H9 (cell line): Measurements from ENCODE around the gene FAM107A. TPM values are rescaled to one million over a fixed set of nuclear protein-coding genes. Genes with fewer than 3 reads are reported as not detected.

Experiments
- DNase-seq: peaks from one replicate; pipeline ENCODE4 v3.0.0-alpha.2; 2017
- H2AFZ ChIP-seq: one replicate; pipeline ENCODE4 v1.6.1; 2013; ENCODE audit warnings: mild to moderate bottlenecking, low read length, control low read depth, moderate library complexity
- H2AK5ac ChIP-seq: 2 replicates; pipeline ENCODE4 v1.6.1; 2013; ENCODE audit warnings: low read length, control low read depth, mixed read lengths; ENCODE audit not compliant: insufficient read length
- H2BK120ac ChIP-seq: one replicate; pipeline ENCODE4 v1.6.1; 2013; ENCODE audit warnings: low read depth, mild to moderate bottlenecking, low read length, control low read depth, inconsistent platforms; ENCODE audit not compliant: poor library complexity, severe bottlenecking
- H2BK12ac ChIP-seq: 2 replicates; pipeline ENCODE4 v1.6.1; 2013; ENCODE audit warnings: low read length, control low read depth, mixed read lengths, low read depth; ENCODE audit not compliant: insufficient read length
- H2BK15ac ChIP-seq: 2 replicates; pipeline ENCODE4 v1.6.1; 2013; ENCODE audit warnings: low read depth, low read length, control low read depth
- H2BK20ac ChIP-seq: one replicate; pipeline ENCODE4 v1.6.1; 2013; ENCODE audit warnings: low read depth, mild to moderate bottlenecking, low read length, control low read depth, inconsistent platforms; ENCODE audit not compliant: poor library complexity, severe bottlenecking
- H2BK5ac ChIP-seq: 2 replicates; pipeline ENCODE4 v1.6.1; 2013; ENCODE audit warnings: low read length, control low read depth, mixed read lengths; ENCODE audit not compliant: insufficient read length
- H3K14ac ChIP-seq: 2 replicates; pipeline ENCODE4 v1.6.1; 2013; ENCODE audit warnings: low read length, control low read depth; ENCODE audit not compliant: insufficient read depth
- H3K18ac ChIP-seq: 2 replicates; pipeline ENCODE4 v1.6.1; 2013; ENCODE audit warnings: low read depth, mild to moderate bottlenecking, mixed read lengths, low read length, control low read depth; ENCODE audit not compliant: insufficient read length
- H3K23ac ChIP-seq: 2 replicates; pipeline ENCODE4 v1.6.1; 2013; ENCODE audit warnings: low read length, control low read depth, mixed read lengths, low read depth; ENCODE audit not compliant: insufficient read length
- H3K23me2 ChIP-seq: 2 replicates; pipeline ENCODE4 v1.6.1; 2013; ENCODE audit warnings: low read depth, mild to moderate bottlenecking, mixed read lengths, low read length, control low read depth; ENCODE audit not compliant: insufficient read length, poor library complexity, severe bottlenecking
- H3K27ac ChIP-seq: 2 replicates; pipeline ENCODE4 v1.5.1; 2013; ENCODE audit warnings: low read length, control low read depth, mixed read lengths, low read depth; ENCODE audit not compliant: insufficient read length
- H3K27me3 ChIP-seq: 2 replicates; pipeline ENCODE4 v1.6.1; 2013; ENCODE audit warnings: low read length, control low read depth, inconsistent platforms; ENCODE audit not compliant: insufficient read depth
- H3K4ac ChIP-seq: 2 replicates; pipeline ENCODE4 v1.6.1; 2013; ENCODE audit warnings: low read depth, mild to moderate bottlenecking, control low read depth, inconsistent platforms, low read length, moderate library complexity
- H3K4me1 ChIP-seq: 2 replicates; pipeline ENCODE4 v1.6.1; 2013; ENCODE audit warnings: low read length, control low read depth, inconsistent platforms; ENCODE audit not compliant: insufficient read depth
- H3K4me2 ChIP-seq: 2 replicates; pipeline ENCODE4 v1.6.1; 2013; ENCODE audit warnings: low read length, control low read depth, mixed read lengths; ENCODE audit not compliant: insufficient read length, insufficient read depth
- H3K56ac ChIP-seq: 2 replicates; pipeline ENCODE4 v1.6.1; 2013; ENCODE audit warnings: low read depth, mild to moderate bottlenecking, mixed read lengths, low read length, control low read depth; ENCODE audit not compliant: insufficient read length
- H3K79me1 ChIP-seq: 2 replicates; pipeline ENCODE4 v1.6.1; 2013; ENCODE audit warnings: low read depth, mild to moderate bottlenecking, moderate library complexity, low read length, control low read depth, inconsistent platforms; ENCODE audit not compliant: insufficient read depth, poor library complexity, severe bottlenecking
- H3K79me2 ChIP-seq: 2 replicates; pipeline ENCODE4 v1.6.1; 2013; ENCODE audit warnings: low read length, control low read depth, inconsistent platforms; ENCODE audit not compliant: insufficient read depth
- H3K9ac ChIP-seq: 2 replicates; pipeline ENCODE4 v1.6.1; 2013; ENCODE audit warnings: low read length, control low read depth, mixed read lengths; ENCODE audit not compliant: insufficient read length; ENCODE audit errors: extremely low read depth
- H3K9me3 ChIP-seq: one replicate; pipeline ENCODE4 v1.6.1; 2013; ENCODE audit warnings: low read depth, low read length, inconsistent platforms; ENCODE audit not compliant: control insufficient read depth
- H3T11ph ChIP-seq: one replicate; pipeline ENCODE4 v1.6.1; 2013; ENCODE audit warnings: mild to moderate bottlenecking, low read length, control low read depth, inconsistent platforms
- H4K20me1 ChIP-seq: one replicate; pipeline ENCODE4 v1.6.1; 2013; ENCODE audit not compliant: control insufficient read depth, insufficient read length, insufficient read depth
- H4K5ac ChIP-seq: 2 replicates; pipeline ENCODE4 v1.6.1; 2013; ENCODE audit warnings: low read depth, mild to moderate bottlenecking, mixed read lengths, low read length, control low read depth; ENCODE audit not compliant: insufficient read length
- H4K8ac ChIP-seq: replicated peaks from 2 replicates; pipeline ENCODE4 v1.6.1; 2013; ENCODE audit warnings: low read length, control low read depth, mixed read lengths, low read depth; ENCODE audit not compliant: insufficient read length
- H4K91ac ChIP-seq: 2 replicates; pipeline ENCODE4 v1.6.1; 2013; ENCODE audit warnings: low read depth, mild to moderate bottlenecking, moderate library complexity, mixed read lengths, low read length, control low read depth; ENCODE audit not compliant: insufficient read length
- H3K27ac Mint-ChIP-seq, 3 experiments: 2 replicates in 2 of 3; 3 replicates in 1 of 3; pipeline ENCODE4 v1.8.0; 2020 to 2021; ENCODE audit warnings: mixed read lengths in 3 of 3, mild to moderate bottlenecking in 1 of 3, moderate library complexity in 1 of 3
- H3K27me3 Mint-ChIP-seq: 2 replicates; pipeline ENCODE4 v1.8.0; 2021; ENCODE audit warnings: low read depth, mild to moderate bottlenecking, moderate library complexity, mixed read lengths
- H3K36me3 Mint-ChIP-seq, 3 experiments: 2 replicates in 2 of 3; 3 replicates in 1 of 3; pipeline ENCODE4 v1.8.0; 2020 to 2021; ENCODE audit warnings: low read depth in 3 of 3, mixed read lengths in 3 of 3; ENCODE audit not compliant: insufficient read depth in 1 of 3
- H3K4me1 Mint-ChIP-seq, 2 experiments: 2 replicates each; pipeline ENCODE4 v1.8.0; 2020; ENCODE audit warnings: mixed read lengths in 2 of 2
- H3K4me3 Mint-ChIP-seq, 2 experiments: 2 replicates in 1 of 2; 3 replicates in 1 of 2; pipeline ENCODE4 v1.8.0; 2020 to 2021; ENCODE audit warnings: mild to moderate bottlenecking in 2 of 2, mixed read lengths in 2 of 2, moderate library complexity in 1 of 2
- H3K9me3 Mint-ChIP-seq, 2 experiments: 2 replicates in 1 of 2; 3 replicates in 1 of 2; pipeline ENCODE4 v1.8.0; 2020; ENCODE audit warnings: mild to moderate bottlenecking in 2 of 2, mixed read lengths in 2 of 2, moderate library complexity in 1 of 2
- CTCF ChIP-seq: fragments of 200-600 bp; sonication (generic); conservative IDR thresholded peaks from 3 replicates; pipeline ENCODE4 v1.8.0; 2021; ENCODE audit warnings: antibody characterized with exemption, mild to moderate bottlenecking
- WGBS: extraction: QIAGEN DNeasy Blood & Tissue Kit; methylation state at CpG from one replicate; pipeline ENCODE4 v1.1.7; 2013; ENCODE audit warnings: missing lambda C conversion rate, low lambda C conversion rate, mixed read lengths; ENCODE audit not compliant: insufficient read length; ENCODE audit errors: extremely low coverage; 5-methylcytosine and 5-hydroxymethylcytosine counted together
- total RNA-seq: library from RNA; stranded (reverse); gene quantifications from 2 replicates; pipeline ENCODE4 v1.2.1, GENCODE V29; 2021

Gene FAM107A
- total RNA-seq, 1 experiment from 2014 or later, result 0.11 TPM

GRCh38 chr3:58606693-58607092, 29.5 kb upstream of the FAM107A start:
- H3K4ac ChIP-seq, result no peak overlapping the region
- H3K27ac ChIP-seq, result no peak overlapping the region
- H2BK12ac ChIP-seq, result no peak overlapping the region
- no peak overlapping the region for H2BK20ac ChIP-seq
- Mint-ChIP-seq H3K27ac (no peak overlapping the region), H3K9me3 (no peaks in the 10 kb centered on the region), H3K4me3 (no peak overlapping the region), H3K27me3 (peaks cover 29% of the 10 kb centered on the region), H3K4me1 (peaks cover 2 to 8% of the 10 kb centered on the region in 2 experiments; a peak in 2 of 4 replicates), H3K36me3 (no peaks in the 10 kb centered on the region)
- H3K14ac ChIP-seq, result no peak overlapping the region
- H2BK120ac ChIP-seq, result no peak overlapping the region
- H3K9me3 ChIP-seq, result no peaks in the 10 kb centered on the region
- WGBS, result no CpG with 5 or more reads among the region's 1 CpG
- H3K4me2 ChIP-seq, result no peak overlapping the region
- H2BK5ac ChIP-seq, result no peak overlapping the region
- no peak overlapping the region for H2AK5ac ChIP-seq
- H3K18ac ChIP-seq, result no peak overlapping the region
- no peak overlapping the region for H3T11ph ChIP-seq
- H3K23ac ChIP-seq, result no peak overlapping the region
- no peaks in the 10 kb centered on the region for H4K20me1 ChIP-seq
- TF ChIP-seq CTCF, result no peak
- H2AFZ ChIP-seq, result no peak overlapping the region
- H3K79me1 ChIP-seq, result no peaks in the 10 kb centered on the region
- no peak overlapping the region for H4K91ac ChIP-seq
- no peaks in the 10 kb centered on the region for H3K27me3 ChIP-seq
- no peaks in the 10 kb centered on the region for H3K79me2 ChIP-seq
- no peak overlapping the region for H4K5ac ChIP-seq
- H2BK15ac ChIP-seq, result no peak overlapping the region
- no peak for DNase-seq
- H3K23me2 ChIP-seq, result no peaks in the 10 kb centered on the region
- H4K8ac ChIP-seq, result no peak overlapping the region
- no peak overlapping the region for H3K56ac ChIP-seq
- H3K9ac ChIP-seq, result no peak overlapping the region
- H3K4me1 ChIP-seq, result no peaks in the 10 kb centered on the region
